HG03432 (cell line): ENCODE data around the gene PGS1.
A peak's percentile ranks its signal among the peaks of the same experiment; 100 is the strongest.
"Not testable (repeated sequence)": the region's sequence is repeated elsewhere in the genome, so short reads cannot be mapped to it uniquely, and the experiment has no call there.

ENCODE experiments used
- ATAC-seq: cut with Tn5 transposase; IDR thresholded peaks from one replicate; pipeline ENCODE4 v1.9.1; 2021; ENCODE audit warnings: mild to moderate bottlenecking, moderate library complexity; ENCODE audit not compliant: unreplicated experiment

Gene PGS1

GRCh38 chr17:78378225-78379130, at the start of gene PGS1:
Gene PGS1, plus strand, starts transcription at chr17:78378649. Its CDS starts 17 bp downstream, at chr17:78378666.
- peak; percentile 71 for ATAC-seq

- no peak for ATAC-seq
Observed at GRCh38 chr17:78329263-78330059, 49.0 kb upstream of the PGS1 start.

GRCh38 chr17:78330570-78331224, 47.8 kb upstream of the PGS1 start:
- no peak for ATAC-seq

GRCh38 chr17:78331355-78331754, 47.1 kb upstream of the PGS1 start:
- not testable (repeated sequence) for ATAC-seq

GRCh38 chr17:78332991-78333390, 45.5 kb upstream of the PGS1 start:
- ATAC-seq = no peak

GRCh38 chr17:78335209-78335608, 43.2 kb upstream of the PGS1 start:
- ATAC-seq = no peak

GRCh38 chr17:78337244-78338109, 41.0 kb upstream of the PGS1 start:
- peak; percentile 59 for ATAC-seq

- no peak for ATAC-seq
Observed at GRCh38 chr17:78338486-78339259, 39.8 kb upstream of the PGS1 start.

- ATAC-seq = no peak
Observed at GRCh38 chr17:78340183-78340955, 38.1 kb upstream of the PGS1 start.

- no peak for ATAC-seq
Observed at GRCh38 chr17:78341559-78342448, 36.6 kb upstream of the PGS1 start.

- no peak for ATAC-seq
Observed at GRCh38 chr17:78342449-78343186, 35.8 kb upstream of the PGS1 start.

GRCh38 chr17:78343187-78343542, 35.3 kb upstream of the PGS1 start:
- ATAC-seq = no peak

GRCh38 chr17:78343543-78344201, 34.8 kb upstream of the PGS1 start:
- ATAC-seq = no peak

GRCh38 chr17:78344666-78345065, 33.8 kb upstream of the PGS1 start:
- no peak for ATAC-seq

GRCh38 chr17:78345172-78345571, 33.3 kb upstream of the PGS1 start:
- ATAC-seq = no peak

GRCh38 chr17:78345791-78346494, 32.5 kb upstream of the PGS1 start:
- no peak for ATAC-seq
